ENCODE measurements around the gene DOCK2. TPM values are rescaled to one million over a fixed set of nuclear protein-coding genes. Genes with fewer than 3 reads are reported as not detected.
A peak's percentile ranks its signal among the peaks of the same experiment; 100 is the strongest.

DOCK2 gene
- polyA plus RNA-seq, 1 of the 3 experiments (the other 2 are of a cell fraction): 3.8 TPM

GRCh38 chr5:169801781-169802180, 164.7 kb downstream of the DOCK2 start:
- H3K9me3 ChIP-seq: no peaks in the 10 kb centered on the region
- H3K79me2 ChIP-seq (ENCODE audit: insufficient read depth): no peaks in the 10 kb centered on the region
- 0 out of 2 replicates have a peak overlapping the region, but pooled peaks have one; percentile 24 for H3K4me2 ChIP-seq
- CTCF ChIA-PET: no interaction called here
- POLR2A ChIA-PET: no interaction called here
- DNase-seq: no peak
- TF ChIP-seq JUND (IDR thresholded peaks at IDR 0.05): peak; percentile 33; the same call in 1 of the 2 replicates
- TF ChIP-seq TEAD4 (IDR thresholded peaks at IDR 0.05; ENCODE audit: borderline replicate concordance, insufficient read depth): no peak
- peak; percentile 3; the same call in 1 of the 2 replicates for TF ChIP-seq NFIC (IDR thresholded peaks at IDR 0.05; ENCODE audit: borderline replicate concordance)
- peak; percentile 33; the same call in 1 of the 2 replicates for TF ChIP-seq FOSL2 (IDR thresholded peaks at IDR 0.05; ENCODE audit: borderline replicate concordance, low read depth)
- no peak for TF ChIP-seq RXRA (IDR thresholded peaks at IDR 0.05; ENCODE audit: borderline replicate concordance, low read depth)
- TF ChIP-seq PBX3 (IDR thresholded peaks at IDR 0.05): peak; percentile 3
- whole genome bisulfite sequencing (ENCODE audit: low lambda C conversion rate): 40% methylated on average over 2 of the region's 2 CpGs
- H3F3A ChIP-seq (replicated peaks; ENCODE audit: insufficient read depth): peaks cover 46% of the 10 kb centered on the region
- H3K9me2 ChIP-seq: no peaks in the 10 kb centered on the region
- H2AFZ ChIP-seq (ENCODE audit: low read depth): no peak overlapping the region
- H4K20me1 ChIP-seq (ENCODE audit: insufficient read depth): no peaks in the 10 kb centered on the region
- peak overlapping the region in 1 of 2 experiments; percentile 91; a peak in 1 of 4 replicates for H3K27ac ChIP-seq (ENCODE audit: low read depth in 2 of 2, low read length in 1 of 2)
- no peak overlapping the region for H3K9ac ChIP-seq
- H3K4me1 ChIP-seq (ENCODE audit: control insufficient read depth in 1 of 2, insufficient read depth in 2 of 2, low read depth in 1 of 2, low read length in 1 of 2): peaks cover 9 to 11% of the 10 kb centered on the region in 2 experiments
- no peaks in the 10 kb centered on the region for H3K27me3 ChIP-seq (ENCODE audit: insufficient read depth)
- no peak overlapping the region for H3K4me3 ChIP-seq (ENCODE audit: low read depth in 2 of 2, low read length in 1 of 2)
- H3K36me3 ChIP-seq (replicated peaks in 1 of 2; ENCODE audit: control insufficient read depth in 1 of 2, insufficient read depth in 2 of 2, low read length in 1 of 2): no peaks in the 10 kb centered on the region

DNA sequence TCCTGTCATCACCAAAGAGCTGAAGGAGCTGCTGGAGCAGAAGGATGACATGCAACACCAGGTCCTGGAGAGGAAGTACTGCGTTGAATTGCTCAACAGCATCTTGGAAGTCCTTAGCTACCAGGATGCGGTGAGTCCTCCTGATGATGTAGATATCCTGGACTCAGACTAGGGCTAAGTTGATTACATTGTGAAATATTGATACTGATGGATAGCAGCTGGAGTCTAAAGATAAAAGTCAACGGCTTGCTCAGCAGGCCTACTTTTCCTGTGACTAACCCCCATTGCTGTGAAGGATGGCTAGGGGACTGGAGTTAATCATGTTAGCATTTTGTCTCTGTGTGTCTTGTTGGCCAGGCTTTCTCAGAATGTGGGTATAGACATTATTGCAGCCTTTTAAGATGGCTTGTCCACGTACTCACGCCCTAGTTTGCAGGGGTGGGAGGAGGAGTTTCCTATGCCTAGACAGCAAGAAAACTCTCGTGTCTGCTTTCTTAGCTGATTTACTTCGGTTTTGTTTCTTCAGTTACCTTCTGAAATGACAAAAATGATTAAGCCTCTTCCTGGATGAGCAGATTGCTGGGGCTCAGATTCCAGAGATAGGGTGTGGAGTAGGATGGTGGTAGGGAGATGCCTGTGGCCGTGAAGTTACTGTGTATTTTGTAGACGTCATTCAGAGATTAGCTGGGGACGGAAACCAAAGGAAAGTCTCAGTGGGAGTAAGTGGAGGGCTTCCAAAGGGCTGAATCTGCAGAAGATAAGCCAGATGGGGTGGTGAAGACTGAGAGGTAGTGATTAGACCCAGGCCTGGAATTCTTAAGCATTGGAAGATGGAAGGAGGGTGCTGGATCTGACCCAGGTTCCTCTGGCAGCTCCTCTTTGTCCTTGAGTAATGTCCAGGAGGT, 166.3 kb downstream of the DOCK2 start:
- Histone ChIP-seq H3F3A (replicated peaks; ENCODE audit: insufficient read depth) (peaks cover 46% of the 10 kb centered on the region), H3K4me2 (peak overlapping the region; percentile 71), H3K4me3 (ENCODE audit: low read depth in 2 of 2, low read length in 1 of 2) (peak overlapping the region in 1 of 2 experiments; percentile 36; a peak in 1 of 4 replicates), H3K36me3 (replicated peaks in 1 of 2; ENCODE audit: control insufficient read depth in 1 of 2, insufficient read depth in 2 of 2, low read length in 1 of 2) (no peaks in the 10 kb centered on the region), H3K9ac (peak overlapping the region; percentile 47; the same call in 1 of the 2 replicates), H3K9me3 (no peaks in the 10 kb centered on the region), H3K79me2 (ENCODE audit: insufficient read depth) (no peaks in the 10 kb centered on the region), H2AFZ (ENCODE audit: low read depth) (peak overlapping the region; percentile 39; the same call in 1 of the 2 replicates), H3K4me1 (ENCODE audit: control insufficient read depth in 1 of 2, insufficient read depth in 2 of 2, low read depth in 1 of 2, low read length in 1 of 2) (peaks cover 9 to 11% of the 10 kb centered on the region in 2 experiments), H3K27me3 (ENCODE audit: insufficient read depth) (no peaks in the 10 kb centered on the region), H3K9me2 (no peaks in the 10 kb centered on the region), H3K27ac (ENCODE audit: low read depth in 2 of 2, low read length in 1 of 2) (peak overlapping the region; percentile 80 to 91), H4K20me1 (ENCODE audit: insufficient read depth) (no peaks in the 10 kb centered on the region)
- 15% methylated on average over 10 of the region's 10 CpGs for WGBS (ENCODE audit: low lambda C conversion rate)
- ChIA-PET CTCF (interaction anchor here (1.2 to 2.1 kb wide), 3 partner anchors 13 to 177 kb away, joined by 3 to 8 read pairs (median 6); partner anchors contain the start of gene INSYN2B), POLR2A (no interaction called here)
- peak; percentile 59 for DNase-seq
- TF ChIP-seq NRF1 (IDR thresholded peaks at IDR 0.05; ENCODE audit: low read depth, low read length) (no peak), TCF12 (IDR thresholded peaks at IDR 0.05) (peak; percentile 99), CHD2 (IDR thresholded peaks at IDR 0.05; ENCODE audit: low read length, partially characterized antibody) (no peak), SMC3 (IDR thresholded peaks at IDR 0.05; ENCODE audit: low read depth, low read length) (no peak), SIN3A (IDR thresholded peaks at IDR 0.05; ENCODE audit: borderline replicate concordance, low read depth, low read length) (peak; percentile 62; the same call in 1 of the 2 replicates), EZH2phosphoT487 (IDR thresholded peaks at IDR 0.05; ENCODE audit: borderline replicate concordance, low read depth) (no peak), NFIC (IDR thresholded peaks at IDR 0.05; ENCODE audit: borderline replicate concordance) (peak; percentile 85), MAX (IDR thresholded peaks at IDR 0.05; ENCODE audit: low read depth) (peak; percentile 53; the same call in 1 of the 2 replicates), POLR2AphosphoS5 (IDR thresholded peaks at IDR 0.05; ENCODE audit: low read depth, low read length) (peak; percentile 84; the same call in 1 of the 2 replicates), TEAD4 (IDR thresholded peaks at IDR 0.05; ENCODE audit: borderline replicate concordance, insufficient read depth) (peak; percentile 88), RCOR1 (IDR thresholded peaks at IDR 0.05; ENCODE audit: low read length) (peak; percentile 46; the same call in 1 of the 2 replicates), FOXJ3 (CRISPR knock-in tag; IDR thresholded peaks at IDR 0.05) (no peak), FOXM1 (IDR thresholded peaks at IDR 0.05; ENCODE audit: low read depth) (peak; percentile 95)
- TF ChIP-seq, protein P1, sequence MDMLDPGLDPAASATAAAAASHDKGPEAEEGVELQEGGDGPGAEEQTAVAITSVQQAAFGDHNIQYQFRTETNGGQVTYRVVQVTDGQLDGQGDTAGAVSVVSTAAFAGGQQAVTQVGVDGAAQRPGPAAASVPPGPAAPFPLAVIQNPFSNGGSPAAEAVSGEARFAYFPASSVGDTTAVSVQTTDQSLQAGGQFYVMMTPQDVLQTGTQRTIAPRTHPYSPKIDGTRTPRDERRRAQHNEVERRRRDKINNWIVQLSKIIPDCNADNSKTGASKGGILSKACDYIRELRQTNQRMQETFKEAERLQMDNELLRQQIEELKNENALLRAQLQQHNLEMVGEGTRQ (IDR thresholded peaks at IDR 0.05; ENCODE audit: borderline replicate concordance, low read depth, low read length): no peak
- TF ChIP-seq, protein P2, sequence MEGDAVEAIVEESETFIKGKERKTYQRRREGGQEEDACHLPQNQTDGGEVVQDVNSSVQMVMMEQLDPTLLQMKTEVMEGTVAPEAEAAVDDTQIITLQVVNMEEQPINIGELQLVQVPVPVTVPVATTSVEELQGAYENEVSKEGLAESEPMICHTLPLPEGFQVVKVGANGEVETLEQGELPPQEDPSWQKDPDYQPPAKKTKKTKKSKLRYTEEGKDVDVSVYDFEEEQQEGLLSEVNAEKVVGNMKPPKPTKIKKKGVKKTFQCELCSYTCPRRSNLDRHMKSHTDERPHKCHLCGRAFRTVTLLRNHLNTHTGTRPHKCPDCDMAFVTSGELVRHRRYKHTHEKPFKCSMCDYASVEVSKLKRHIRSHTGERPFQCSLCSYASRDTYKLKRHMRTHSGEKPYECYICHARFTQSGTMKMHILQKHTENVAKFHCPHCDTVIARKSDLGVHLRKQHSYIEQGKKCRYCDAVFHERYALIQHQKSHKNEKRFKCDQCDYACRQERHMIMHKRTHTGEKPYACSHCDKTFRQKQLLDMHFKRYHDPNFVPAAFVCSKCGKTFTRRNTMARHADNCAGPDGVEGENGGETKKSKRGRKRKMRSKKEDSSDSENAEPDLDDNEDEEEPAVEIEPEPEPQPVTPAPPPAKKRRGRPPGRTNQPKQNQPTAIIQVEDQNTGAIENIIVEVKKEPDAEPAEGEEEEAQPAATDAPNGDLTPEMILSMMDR (IDR thresholded peaks at IDR 0.05): no peak

Data from SK-N-SH (cell line).